Measurements from ENCODE around the gene PRKG1.
A peak's percentile ranks its signal among the peaks of the same experiment; 100 is the strongest.
"Not testable (repeated sequence)": the region's sequence is repeated elsewhere in the genome, so short reads cannot be mapped to it uniquely, and the experiment has no call there.

PRKG1 gene

GRCh38 chr10:51171946-51172345, 97.7 kb downstream of the PRKG1 start:
- no peak for DNase-seq (ENCODE audit: low spot score)

- peak; percentile 42 for DNase-seq (ENCODE audit: low spot score)
Observed at GRCh38 chr10:51176976-51177695, 102.8 kb downstream of the PRKG1 start.

GRCh38 chr10:51178634-51179033, 104.3 kb downstream of the PRKG1 start:
- no peak for DNase-seq (ENCODE audit: low spot score)

- no peak for DNase-seq (ENCODE audit: low spot score)
Observed at GRCh38 chr10:51180141-51180540, 105.9 kb downstream of the PRKG1 start.

GRCh38 chr10:51183783-51184182, 109.5 kb downstream of the PRKG1 start:
- no peak for DNase-seq (ENCODE audit: low spot score)

GRCh38 chr10:51186361-51186760, 112.1 kb downstream of the PRKG1 start:
- no peak for DNase-seq (ENCODE audit: low spot score)

GRCh38 chr10:51188008-51188407, 113.7 kb downstream of the PRKG1 start:
- DNase-seq (ENCODE audit: low spot score) = no peak

GRCh38 chr10:51188866-51189265, 114.6 kb downstream of the PRKG1 start:
- no peak for DNase-seq (ENCODE audit: low spot score)

GRCh38 chr10:51196508-51197175, 122.4 kb downstream of the PRKG1 start:
- no peak for DNase-seq (ENCODE audit: low spot score)

- no peak for DNase-seq (ENCODE audit: low spot score)
Observed at GRCh38 chr10:51198170-51198569, 123.9 kb downstream of the PRKG1 start.

- DNase-seq (ENCODE audit: low spot score) = no peak
Observed at GRCh38 chr10:51201947-51202346, 127.7 kb downstream of the PRKG1 start.

GRCh38 chr10:51203359-51203758, 129.1 kb downstream of the PRKG1 start:
- no peak for DNase-seq (ENCODE audit: low spot score)

GRCh38 chr10:51204066-51204465, 129.8 kb downstream of the PRKG1 start:
- no peak for DNase-seq (ENCODE audit: low spot score)

GRCh38 chr10:51204701-51205100, 130.4 kb downstream of the PRKG1 start:
- DNase-seq (ENCODE audit: low spot score) = no peak

GRCh38 chr10:51206500-51206899, 132.2 kb downstream of the PRKG1 start:
- no peak for DNase-seq (ENCODE audit: low spot score)

GRCh38 chr10:51212937-51213336, 138.7 kb downstream of the PRKG1 start:
- DNase-seq (ENCODE audit: low spot score) = not testable (repeated sequence)

GRCh38 chr10:51214207-51215196, 140.2 kb downstream of the PRKG1 start:
- no peak for DNase-seq (ENCODE audit: low spot score)

GRCh38 chr10:51215951-51216834, 141.9 kb downstream of the PRKG1 start:
- peak; percentile 4 for DNase-seq (ENCODE audit: low spot score)

GRCh38 chr10:51217505-51217904, 143.2 kb downstream of the PRKG1 start:
- DNase-seq (ENCODE audit: low spot score) = no peak

- peak; percentile 22 for DNase-seq (ENCODE audit: low spot score)
Observed at GRCh38 chr10:51224671-51225161, 150.4 kb downstream of the PRKG1 start.
